SK-MEL-5 (cell line): ENCODE measurements around the gene BCAS3. TPM values are rescaled to one million over a fixed set of nuclear protein-coding genes. Genes with fewer than 3 reads are reported as not detected.
"Not testable (repeated sequence)": the region's sequence is repeated elsewhere in the genome, so short reads cannot be mapped to it uniquely, and the experiment has no call there.

ENCODE experiments used
- DNase-seq: peaks from one replicate; pipeline ENCODE4 v3.0.0-alpha.2; 2016; ENCODE audit warnings: low read depth, low spot score
- in situ Hi-C: cut with HindIII; loops from 2 replicates; pipeline ENCODE4 v1.10.0; 2016; ENCODE audit warnings: low sequenced_read_pairs, high pct_unique_total_duplicates, low pct_unique_long_range_greater_than_20kb
- total RNA-seq: library from RNA; depleted of rRNA; stranded (reverse); fragments of >200 nt; shearing (Covaris generic); gene quantifications from 2 replicates; pipeline ENCODE4 v1.2.3, GENCODE V29; 2014

Gene BCAS3
- total RNA-seq, 1 experiment from 2014 or later = 31.6 TPM

GRCh38 chr17:60926466-60927183, 249.0 kb downstream of the BCAS3 start:
- in situ Hi-C loops = no loop called here
- DNase-seq = no peak

- DNase-seq = no peak
- in situ Hi-C loops = no loop called here
These were observed 256.1 kb downstream of the BCAS3 start for GRCh38 chr17:60933739-60934138.

GRCh38 chr17:60934723-60935122, 257.1 kb downstream of the BCAS3 start:
- DNase-seq = no peak

GRCh38 chr17:60935991-60936390, 258.3 kb downstream of the BCAS3 start:
- DNase-seq, in situ Hi-C loops: not testable (repeated sequence)

More at GRCh38 chr17:60934723-60935122, 257.1 kb downstream of the BCAS3 start:
- in situ Hi-C loops = no loop called here

GRCh38 chr17:60939318-60939717, 261.7 kb downstream of the BCAS3 start:
- DNase-seq = no peak
- in situ Hi-C loops = no loop called here

- in situ Hi-C loops = no loop called here
- peak; percentile 88 for DNase-seq
These were observed 263.4 kb downstream of the BCAS3 start for GRCh38 chr17:60941028-60941427.

GRCh38 chr17:60941571-60941970, 263.9 kb downstream of the BCAS3 start:
- in situ Hi-C loops = no loop called here
- DNase-seq = no peak

- in situ Hi-C loops = no loop called here
These were observed 267.1 kb downstream of the BCAS3 start for GRCh38 chr17:60944751-60945150.

GRCh38 chr17:60947100-60947499, 269.4 kb downstream of the BCAS3 start:
- in situ Hi-C loops = no loop called here
- no peak for DNase-seq

More at GRCh38 chr17:60944751-60945150, 267.1 kb downstream of the BCAS3 start:
- no peak for DNase-seq

GRCh38 chr17:60947543-60947942, 269.9 kb downstream of the BCAS3 start:
- in situ Hi-C loops = no loop called here
- no peak for DNase-seq

- in situ Hi-C loops = no loop called here
- no peak for DNase-seq
These were observed 275.1 kb downstream of the BCAS3 start for GRCh38 chr17:60952747-60953146.

GRCh38 chr17:60959011-60959410, 281.4 kb downstream of the BCAS3 start:
- in situ Hi-C loops = no loop called here
- peak; percentile 54 for DNase-seq

- DNase-seq = no peak
- in situ Hi-C loops = no loop called here
These were observed 282.0 kb downstream of the BCAS3 start for GRCh38 chr17:60959696-60960095.

GRCh38 chr17:60960398-60961065, 282.9 kb downstream of the BCAS3 start:
- no peak for DNase-seq
- in situ Hi-C loops = no loop called here

- in situ Hi-C loops = no loop called here
- DNase-seq = no peak
These were observed 286.5 kb downstream of the BCAS3 start for GRCh38 chr17:60964160-60964559.

- in situ Hi-C loops = no loop called here
- no peak for DNase-seq
These were observed 290.6 kb downstream of the BCAS3 start for GRCh38 chr17:60968266-60968665.

GRCh38 chr17:60969500-60970037, 291.9 kb downstream of the BCAS3 start:
- in situ Hi-C loops = no loop called here
- no peak for DNase-seq

GRCh38 chr17:60970741-60971140, 293.1 kb downstream of the BCAS3 start:
- in situ Hi-C loops = no loop called here
- no peak for DNase-seq
